GM18511 (cell line): ENCODE measurements around the gene NCBP1.
"Not testable (repeated sequence)": the region's sequence is repeated elsewhere in the genome, so short reads cannot be mapped to it uniquely, and the experiment has no call there.

Experiments used
- ATAC-seq: cut with Tn5 transposase; IDR thresholded peaks from one replicate; pipeline ENCODE4 v1.9.1; 2021; ENCODE audit warnings: mild to moderate bottlenecking, moderate library complexity; ENCODE audit not compliant: unreplicated experiment

NCBP1 gene

DNA sequence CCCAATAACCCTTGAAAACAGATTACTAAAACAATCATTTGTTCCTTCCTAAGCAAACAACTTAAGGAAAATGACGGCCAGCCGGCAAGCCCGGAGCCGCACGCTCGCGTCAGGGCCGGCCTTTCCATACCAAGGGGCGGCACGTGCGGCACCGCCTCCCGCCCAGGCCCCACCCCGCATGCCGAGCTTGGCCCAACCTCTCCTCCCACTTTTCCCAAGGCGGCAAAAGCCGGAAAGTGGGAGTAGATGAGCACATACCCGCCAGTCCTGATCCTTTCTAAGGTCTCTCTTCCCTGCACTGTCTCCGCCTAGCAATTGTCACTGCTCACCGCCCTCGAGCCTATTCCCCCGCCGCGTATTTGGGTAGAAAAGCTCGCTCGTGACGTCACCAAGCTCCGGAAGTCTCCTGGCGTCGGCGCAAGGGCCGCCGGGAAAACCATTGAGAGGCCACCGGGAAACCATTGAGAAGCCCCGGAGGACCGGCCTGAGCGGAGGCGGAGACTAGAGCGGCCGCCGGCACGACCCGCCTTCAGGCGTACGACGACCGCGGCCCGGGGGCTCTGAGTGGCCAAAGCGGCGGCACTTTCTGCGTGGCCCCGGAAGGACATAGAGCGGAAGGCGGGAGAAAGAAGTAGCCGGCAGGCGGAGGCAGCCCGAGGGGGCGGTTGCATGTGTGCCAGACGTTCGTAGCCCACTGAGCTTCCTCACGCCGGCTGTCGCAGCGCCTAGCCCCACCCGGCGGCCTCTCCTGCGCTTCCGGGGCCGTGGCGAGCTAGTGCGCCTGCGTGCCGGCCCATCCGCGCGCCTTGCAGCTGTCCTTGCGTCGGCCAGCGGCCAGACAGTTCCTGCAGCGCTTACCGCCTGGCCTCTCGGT lies at the start of gene NCBP1, which contains the start of gene TSTD2:
TSS of gene NCBP1 (plus strand) at position 837 of the 874 bp plus-strand sequence. CDS start 61 bp downstream, outside the sequence.
TSS of gene TSTD2 (minus strand) at position 384 of the 874 bp plus-strand sequence. CDS start 5,806 bp downstream, outside the sequence.
- ATAC-seq = peak; percentile 87

- not testable (repeated sequence) for ATAC-seq
Observed at GRCh38 chr9:97584778-97585177, 48.8 kb upstream of the NCBP1 start.

DNA sequence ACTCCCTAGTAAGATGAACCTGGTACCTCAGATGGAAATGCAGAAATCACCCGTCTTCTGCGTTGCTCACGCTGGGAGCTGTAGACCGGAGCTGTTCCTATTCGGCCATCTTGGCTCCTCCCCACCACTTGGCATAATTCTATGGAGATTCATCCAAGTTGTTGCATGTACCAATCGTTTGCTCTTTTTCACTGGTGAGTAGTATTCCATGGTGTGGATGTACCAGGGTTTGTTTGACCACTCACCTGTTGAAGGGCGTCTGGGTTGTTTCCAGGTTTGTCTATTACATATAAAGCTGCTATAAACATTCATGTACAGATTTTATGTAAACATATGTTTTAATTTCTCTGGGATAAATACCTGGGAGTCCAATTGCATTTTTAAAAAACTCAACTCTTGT lies 46.7 kb upstream of the NCBP1 start:
- not testable (repeated sequence) for ATAC-seq

GRCh38 chr9:97591535-97591934 lies 42.1 kb upstream of the NCBP1 start:
- ATAC-seq = no peak

DNA sequence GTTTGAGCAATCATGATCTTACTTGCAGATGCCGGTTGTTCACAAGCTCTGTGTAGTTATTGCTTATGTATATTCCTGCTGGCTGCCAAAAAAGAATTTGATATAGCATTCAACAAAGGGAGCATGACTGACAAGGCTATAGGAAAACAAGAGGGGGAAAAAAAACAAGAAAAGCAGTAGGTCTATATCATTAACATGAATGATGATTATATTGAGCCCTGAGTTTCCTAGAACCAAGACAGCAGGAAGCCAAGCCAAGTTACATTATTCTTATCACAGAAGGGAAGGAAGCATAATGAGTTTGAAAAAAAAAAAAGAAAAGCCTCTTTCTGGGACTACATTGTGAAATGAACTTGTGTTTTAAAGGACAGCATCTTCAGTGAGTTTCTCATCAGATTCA lies 41.5 kb upstream of the NCBP1 start:
- no peak for ATAC-seq

- no peak for ATAC-seq
Observed at GRCh38 chr9:97593960-97594359, 39.7 kb upstream of the NCBP1 start.

- ATAC-seq = no peak
Observed at GRCh38 chr9:97594381-97594921, 39.2 kb upstream of the NCBP1 start.

DNA sequence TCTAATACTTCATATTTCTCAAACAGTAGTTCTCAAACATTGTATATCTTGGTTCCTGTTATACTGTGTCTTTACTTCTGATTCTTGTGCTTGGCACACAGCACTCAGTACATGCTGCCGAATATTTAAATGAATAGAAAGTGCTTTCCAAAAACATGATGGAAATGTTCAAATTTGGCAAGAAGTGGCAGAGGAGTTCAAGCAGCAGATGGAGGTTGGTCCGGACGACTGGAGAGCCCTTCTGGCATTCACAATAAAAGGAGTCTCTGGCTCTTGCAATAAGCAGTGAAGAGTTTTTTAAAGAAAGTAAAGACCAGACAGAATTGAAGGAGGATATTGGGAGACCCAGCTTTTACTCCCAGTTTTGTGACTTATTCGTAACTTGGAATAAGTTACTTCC lies 36.7 kb upstream of the NCBP1 start:
- ATAC-seq = no peak

DNA sequence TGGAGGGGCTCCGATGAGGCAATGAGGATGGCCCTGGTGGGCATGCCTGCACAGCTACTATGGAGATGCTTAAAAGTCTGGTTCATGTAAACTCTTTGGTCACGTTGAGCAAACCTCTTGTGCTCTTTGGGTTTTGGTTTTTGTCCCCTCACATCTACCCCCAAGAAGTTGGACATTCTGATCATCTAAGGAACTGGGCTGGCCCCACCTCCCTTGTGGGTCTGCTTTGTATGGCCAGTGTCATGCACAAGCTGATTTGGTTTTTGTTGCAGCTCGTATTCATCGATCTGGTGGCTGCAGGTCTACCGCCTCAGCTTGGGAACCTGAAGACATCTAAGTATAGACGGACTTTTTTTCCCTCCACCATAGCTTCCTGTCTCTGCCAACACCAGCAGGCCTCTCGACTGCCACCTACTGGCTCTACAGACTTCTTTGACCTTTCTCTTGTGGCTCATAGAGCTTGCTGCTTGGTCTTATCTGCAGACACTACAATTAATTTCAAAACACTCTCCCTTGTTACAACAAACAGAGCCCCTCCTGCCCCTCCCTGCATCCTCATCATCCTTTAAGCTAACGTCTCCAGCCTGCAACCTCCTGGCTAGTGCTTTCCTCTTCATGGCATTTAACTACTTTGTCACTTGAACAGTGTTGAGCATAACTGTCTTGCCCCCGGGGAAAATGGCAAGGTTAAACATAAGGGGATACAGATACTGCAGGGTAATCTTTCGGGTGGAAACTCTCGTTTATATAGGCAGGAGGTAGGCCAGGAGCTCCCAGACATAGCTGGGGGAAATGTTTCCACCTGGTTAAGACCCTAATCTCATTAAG lies 34.9 kb upstream of the NCBP1 start:
- peak; percentile 87 for ATAC-seq

DNA sequence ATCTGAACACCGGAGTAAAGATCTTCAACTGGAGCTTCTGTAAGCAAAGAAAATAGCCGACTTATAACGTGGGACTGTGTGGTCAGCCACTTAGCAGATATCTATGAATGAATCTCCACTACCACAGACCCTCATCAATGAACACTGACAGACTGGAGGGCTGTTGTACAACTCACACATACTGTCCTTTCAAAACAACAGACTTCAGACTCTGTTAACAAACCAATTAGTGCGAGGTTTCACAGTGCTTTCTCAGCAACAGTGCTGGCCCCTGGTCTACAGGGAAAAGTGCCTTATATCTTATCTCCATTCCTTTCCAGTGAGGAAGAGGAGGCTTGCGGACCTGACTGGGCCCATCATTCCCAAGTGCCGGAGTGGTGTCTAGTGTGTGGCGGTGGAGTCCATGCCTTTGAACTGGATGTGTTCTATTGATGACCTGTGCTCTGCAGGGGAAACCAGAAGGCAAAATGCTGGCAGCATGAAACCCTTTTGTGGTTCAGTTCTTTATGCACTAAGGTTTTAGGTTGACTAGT lies 34.2 kb upstream of the NCBP1 start:
- no peak for ATAC-seq

DNA sequence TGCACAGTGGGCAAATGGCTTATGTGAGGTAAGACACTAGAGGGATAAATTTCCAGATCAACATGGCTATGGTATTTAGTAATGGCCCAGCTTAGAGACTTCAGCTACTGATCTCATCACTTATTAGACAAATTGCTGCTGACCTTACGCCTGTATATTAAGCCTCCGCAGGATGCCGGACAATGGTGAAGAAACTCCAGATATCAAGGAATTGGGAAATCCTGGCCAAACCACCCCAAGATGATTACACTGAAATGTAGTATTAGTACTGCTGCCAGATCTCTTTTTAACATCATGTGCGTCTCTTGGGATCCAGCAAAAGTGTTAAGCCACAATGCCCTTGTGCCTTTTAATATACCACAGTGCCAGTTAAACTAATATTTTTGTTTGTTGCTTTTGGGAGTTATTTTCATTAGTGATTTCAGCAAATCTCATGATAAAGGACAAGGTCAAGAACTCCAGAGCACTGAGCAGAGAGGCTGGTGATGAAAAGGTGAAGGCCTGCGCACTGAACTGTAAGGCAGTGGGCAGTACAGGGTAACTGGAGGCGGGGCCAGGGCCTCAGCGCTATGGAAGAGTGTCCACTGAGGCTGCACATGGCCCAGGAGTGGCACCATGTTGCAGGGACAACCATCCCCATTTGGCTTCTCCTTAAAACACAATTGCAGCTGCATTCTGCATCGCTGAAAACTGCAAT lies 32.9 kb upstream of the NCBP1 start:
- ATAC-seq = no peak

- ATAC-seq = no peak
Observed at GRCh38 chr9:97601228-97601898, 32.3 kb upstream of the NCBP1 start.

GRCh38 chr9:97602430-97602829 lies 31.2 kb upstream of the NCBP1 start:
- no peak for ATAC-seq

GRCh38 chr9:97604901-97605645 lies 28.5 kb upstream of the NCBP1 start:
- no peak for ATAC-seq

DNA sequence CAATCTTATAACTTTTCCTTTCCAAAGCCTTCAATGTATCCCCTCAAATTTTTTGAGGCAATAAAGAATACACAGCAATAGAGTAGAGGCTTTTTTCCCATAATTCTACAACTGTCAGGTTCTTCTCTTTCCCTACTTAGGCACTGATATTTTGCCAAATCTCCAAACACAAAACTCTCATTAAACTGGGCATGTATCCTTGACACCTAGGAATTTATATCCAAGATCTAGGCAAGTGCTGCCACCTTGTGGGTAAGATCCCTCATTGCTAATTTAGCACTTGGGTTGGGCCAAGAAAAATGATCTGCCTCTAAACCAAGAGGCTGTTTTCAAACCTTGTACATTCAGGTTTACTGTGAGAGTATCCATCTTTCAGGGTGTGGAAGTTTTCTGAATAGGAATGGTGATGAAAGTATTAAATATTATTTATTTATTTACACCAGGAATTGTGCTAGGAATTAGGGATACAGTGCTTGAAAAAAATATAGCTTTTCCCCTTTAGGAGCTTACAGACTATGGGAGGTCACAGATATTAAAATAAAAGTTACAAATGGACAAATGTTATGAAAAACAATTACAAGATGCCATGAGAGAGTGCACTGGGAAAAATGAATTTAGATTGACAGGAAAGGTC lies 18.1 kb upstream of the NCBP1 start:
- ATAC-seq = no peak

- no peak for ATAC-seq
Observed at GRCh38 chr9:97617939-97618416, 15.6 kb upstream of the NCBP1 start.

DNA sequence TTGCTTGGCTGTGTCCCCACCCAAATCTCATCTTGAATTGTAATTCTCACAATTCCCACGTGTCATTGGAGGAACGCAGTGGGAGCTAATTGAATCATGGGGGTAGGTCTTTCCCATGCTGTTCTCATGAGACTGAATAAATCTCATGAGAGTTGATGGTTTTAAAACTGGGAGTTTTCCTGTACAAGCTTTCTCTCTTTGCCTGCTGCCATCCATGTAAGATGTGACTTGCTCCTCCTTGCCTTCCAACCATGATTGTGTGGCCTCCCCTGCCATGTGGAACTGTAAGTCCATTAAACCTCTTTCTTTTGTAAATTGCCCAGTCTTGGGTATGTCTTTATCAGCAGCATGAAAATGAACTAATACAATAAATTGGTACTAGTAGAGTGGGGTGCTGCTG lies 13.6 kb upstream of the NCBP1 start:
- ATAC-seq = not testable (repeated sequence)

DNA sequence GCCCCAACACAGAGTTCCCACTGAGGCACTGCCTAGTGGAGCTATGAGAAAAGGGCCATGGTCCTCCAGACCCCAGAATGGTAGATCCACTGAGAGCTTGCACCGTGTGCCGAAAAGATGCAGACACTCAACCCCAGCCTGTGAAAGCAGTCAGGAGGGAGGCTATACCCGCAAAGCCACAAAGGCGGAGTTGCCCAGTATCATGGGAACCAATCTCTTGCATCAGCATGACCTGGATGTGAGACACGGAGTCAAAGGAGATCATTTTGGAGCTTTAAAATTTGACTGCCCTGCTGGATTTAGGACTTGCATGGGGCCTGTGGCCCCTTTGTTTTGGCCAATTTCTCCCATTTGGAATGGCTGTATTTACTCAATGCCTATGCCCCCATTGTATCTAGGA lies 11.1 kb upstream of the NCBP1 start:
- ATAC-seq = not testable (repeated sequence)

GRCh38 chr9:97623946-97624345 lies 9.7 kb upstream of the NCBP1 start:
- no peak for ATAC-seq
